Measurements from ENCODE around the gene TSEN54.

Gene TSEN54

DNA sequence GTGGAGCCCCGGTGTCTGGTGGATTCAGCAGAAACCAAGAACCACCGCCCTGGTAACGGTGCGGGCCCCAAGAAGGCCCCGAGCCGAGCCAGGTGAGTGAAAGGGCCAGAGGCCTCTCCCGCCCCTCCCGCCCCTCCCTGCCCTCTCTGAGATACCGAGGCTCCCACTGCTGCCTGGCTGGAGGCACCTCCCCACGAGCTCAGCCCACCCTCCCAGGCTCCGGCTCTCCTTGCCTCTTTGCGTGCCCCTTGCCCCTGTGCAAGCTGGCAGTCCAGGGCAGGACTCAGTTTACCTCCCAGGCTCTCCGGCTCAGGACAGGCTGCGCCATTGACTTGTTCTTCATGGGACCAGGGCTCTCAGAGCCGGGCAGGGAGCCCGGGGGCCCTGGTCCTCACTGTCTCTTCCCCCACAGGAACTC lies 57.2 kb downstream of the TSEN54 start:
- no peak for ATAC-seq (replicated peaks)
- H3K9me3 Mint-ChIP-seq, result no peaks in the 10 kb centered on the region
- H3K36me3 Mint-ChIP-seq, result peaks cover 9 to 16% of the 10 kb centered on the region in 2 donors
- no peak for DNase-seq
- no peak overlapping the region for H3K27ac Mint-ChIP-seq
- no peak overlapping the region for H3K4me3 Mint-ChIP-seq
- H3K4me1 Mint-ChIP-seq, result peaks cover 10 to 20% of the 10 kb centered on the region in 2 donors
- H3K27me3 Mint-ChIP-seq, result peaks cover 0 to under 1% of the 10 kb centered on the region in 2 donors

DNA sequence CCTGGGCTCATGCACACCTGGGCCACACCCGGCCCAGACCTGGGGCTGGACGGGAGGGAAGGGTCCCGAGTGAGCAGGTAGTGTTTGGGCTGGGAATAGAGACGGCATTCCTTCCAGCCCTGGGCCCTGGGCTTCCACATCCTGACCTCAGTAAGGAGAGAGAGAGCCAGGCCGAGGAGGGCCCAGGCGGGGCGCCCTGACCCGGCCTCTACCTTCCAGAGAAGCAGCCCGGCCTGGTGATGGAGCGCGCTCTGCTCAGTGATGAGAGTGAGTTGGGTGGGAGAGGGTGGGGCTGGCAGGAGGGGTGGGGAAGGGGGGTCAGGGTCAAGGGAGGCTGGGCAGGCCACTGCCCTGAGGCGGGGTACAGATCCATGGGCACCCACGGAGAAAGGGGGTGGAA lies 57.7 kb downstream of the TSEN54 start:
- no peak overlapping the region for H3K27ac Mint-ChIP-seq
- ATAC-seq (replicated peaks), result no peak
- DNase-seq, result no peak
- H3K27me3 Mint-ChIP-seq, result peaks cover 0 to 5% of the 10 kb centered on the region in 2 donors
- H3K4me1 Mint-ChIP-seq, result peaks cover 14 to 20% of the 10 kb centered on the region in 2 donors
- no peak overlapping the region for H3K4me3 Mint-ChIP-seq
- H3K36me3 Mint-ChIP-seq, result peaks cover 9 to 16% of the 10 kb centered on the region in 2 donors
- no peaks in the 10 kb centered on the region for H3K9me3 Mint-ChIP-seq
